Measurements from ENCODE around the gene MAGI2. TPM values are rescaled to one million over a fixed set of nuclear protein-coding genes. Genes with fewer than 3 reads are reported as not detected.
"Not testable (repeated sequence)": the region's sequence is repeated elsewhere in the genome, so short reads cannot be mapped to it uniquely, and the experiment has no call there.

Gene MAGI2
- polyA plus RNA-seq, 4 donors = 32.0 to 38.7 (median 33.7) TPM

- DNase-seq (ENCODE audit: low read depth in 4 of 4, low spot score in 2 of 4) = no peak
Measured at GRCh38 chr7:78002715-78003114, 1450.8 kb downstream of the MAGI2 start.

GRCh38 chr7:78002021-78002420 lies 1451.4 kb downstream of the MAGI2 start:
- no peak for DNase-seq (ENCODE audit: low read depth in 4 of 4, low spot score in 2 of 4)

DNA sequence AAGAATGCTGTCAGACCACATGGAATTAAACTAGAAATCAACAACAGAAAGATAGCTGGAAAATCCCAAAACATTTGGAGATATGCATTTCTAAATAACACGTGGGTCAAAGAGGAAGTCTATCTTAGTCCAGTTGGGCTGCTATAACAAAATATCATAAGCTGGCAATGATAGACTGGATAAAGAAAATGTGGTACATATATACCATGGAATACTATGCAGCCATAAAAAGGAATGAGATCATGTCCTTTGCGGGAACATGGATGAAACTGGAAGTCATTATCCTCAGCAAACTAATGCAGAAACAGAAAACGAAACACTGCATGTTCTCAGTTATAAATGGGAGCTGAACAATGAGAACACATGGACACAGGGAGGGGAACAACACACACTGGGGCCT lies 1454.3 kb downstream of the MAGI2 start:
- DNase-seq (ENCODE audit: low read depth in 4 of 4, low spot score in 2 of 4) = not testable (repeated sequence)

DNA sequence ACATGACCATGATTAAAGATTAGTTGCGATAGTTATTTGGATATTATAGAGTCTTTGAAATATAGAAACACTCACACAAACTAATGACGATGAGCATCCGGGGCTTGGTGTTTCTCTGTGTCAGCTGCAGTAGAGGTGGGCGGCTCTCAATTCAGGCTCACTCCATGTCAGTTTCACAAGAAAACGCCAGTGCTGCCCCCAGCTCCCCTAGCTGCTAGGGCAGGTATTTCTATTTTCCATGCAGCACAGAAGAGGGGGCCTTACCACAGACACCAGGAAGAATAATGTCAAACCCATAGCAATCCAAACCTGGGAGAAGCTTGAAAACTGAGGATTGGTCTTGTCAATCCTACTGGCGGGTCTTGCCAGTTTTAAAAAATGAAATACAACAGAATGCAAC lies 1457.8 kb downstream of the MAGI2 start:
- DNase-seq (ENCODE audit: low read depth in 4 of 4, low spot score in 2 of 4) = no peak

GRCh38 chr7:77993838-77994237 lies 1459.6 kb downstream of the MAGI2 start:
- DNase-seq (ENCODE audit: low read depth in 4 of 4, low spot score in 2 of 4) = no peak

- no peak for DNase-seq (ENCODE audit: low read depth in 4 of 4, low spot score in 2 of 4)
Measured at GRCh38 chr7:77991656-77992055, 1461.8 kb downstream of the MAGI2 start.

GRCh38 chr7:77989981-77990566 lies 1463.4 kb downstream of the MAGI2 start:
- no peak for DNase-seq (ENCODE audit: low read depth in 4 of 4, low spot score in 2 of 4)

DNA sequence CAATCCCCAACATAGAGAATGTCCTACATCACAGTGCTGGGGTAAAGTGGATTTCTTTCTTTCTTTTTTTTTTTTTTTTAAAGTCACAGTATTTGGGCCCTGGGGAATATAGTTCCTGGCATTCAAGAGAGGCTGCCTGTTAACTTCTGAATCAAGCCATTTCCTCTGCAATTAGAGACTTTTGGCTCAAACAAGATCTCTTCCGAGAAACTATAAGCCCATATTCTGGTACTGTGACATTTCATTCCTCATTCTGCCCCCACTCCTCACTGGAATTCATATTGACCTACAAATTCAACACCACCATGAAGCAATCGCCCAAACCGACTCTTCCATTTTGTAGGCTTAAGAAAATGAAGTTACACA lies 1467.5 kb downstream of the MAGI2 start:
- no peak for DNase-seq (ENCODE audit: low read depth in 4 of 4, low spot score in 2 of 4)

- DNase-seq (ENCODE audit: low read depth in 4 of 4, low spot score in 2 of 4) = no peak
Measured at GRCh38 chr7:77985232-77985973, 1468.1 kb downstream of the MAGI2 start.

DNA sequence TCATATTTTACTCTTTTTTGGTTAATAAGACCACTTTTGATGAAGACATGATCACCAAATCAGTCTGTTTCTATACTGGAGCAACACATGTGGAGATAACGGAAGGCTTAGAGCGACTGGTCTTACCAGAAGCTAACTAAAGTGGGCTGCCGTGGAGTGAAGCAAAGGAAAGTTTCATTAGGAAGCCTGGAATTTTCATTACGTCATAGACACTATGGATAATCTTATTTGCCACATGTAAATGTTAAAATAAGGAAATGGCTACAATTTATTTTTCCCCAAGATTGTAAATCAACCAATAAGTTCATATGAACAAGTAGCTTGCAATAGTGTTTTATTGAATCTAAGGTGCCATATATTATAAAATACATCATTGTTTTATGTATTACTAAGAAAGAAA lies 1469.5 kb downstream of the MAGI2 start:
- no peak for DNase-seq (ENCODE audit: low read depth in 4 of 4, low spot score in 2 of 4)

DNA sequence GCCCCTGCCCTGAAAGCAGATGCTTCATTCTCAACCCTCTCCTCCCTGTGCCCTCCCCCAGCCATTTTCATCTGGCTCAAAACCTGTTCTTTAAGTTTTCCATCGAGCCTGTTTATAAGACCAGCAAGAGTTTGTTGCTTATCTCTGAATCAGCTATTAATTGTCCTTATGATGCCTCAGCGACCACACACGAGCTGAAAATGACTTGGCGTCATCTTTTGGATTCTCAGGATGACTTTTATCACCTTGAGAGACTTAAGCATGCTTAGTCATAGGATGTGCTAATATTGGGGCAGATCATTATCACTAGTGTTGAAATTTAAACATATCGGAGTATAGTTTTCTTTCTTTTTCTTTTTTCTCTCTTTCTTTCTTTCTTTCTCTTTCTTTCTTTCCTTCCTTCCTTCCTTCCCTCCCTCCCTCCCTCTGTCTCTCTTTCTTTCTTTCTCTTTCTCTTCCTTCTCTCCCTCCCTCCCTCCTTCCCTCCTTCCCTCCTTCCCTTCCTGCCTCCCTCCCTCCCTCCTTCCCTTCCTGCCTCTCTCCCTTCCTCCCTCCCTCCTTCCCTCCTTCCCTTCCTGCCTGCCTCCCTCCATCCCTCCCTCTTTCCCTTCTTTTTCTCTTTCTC lies 1470.4 kb downstream of the MAGI2 start:
- no peak for DNase-seq (ENCODE audit: low read depth in 4 of 4, low spot score in 2 of 4)

DNA sequence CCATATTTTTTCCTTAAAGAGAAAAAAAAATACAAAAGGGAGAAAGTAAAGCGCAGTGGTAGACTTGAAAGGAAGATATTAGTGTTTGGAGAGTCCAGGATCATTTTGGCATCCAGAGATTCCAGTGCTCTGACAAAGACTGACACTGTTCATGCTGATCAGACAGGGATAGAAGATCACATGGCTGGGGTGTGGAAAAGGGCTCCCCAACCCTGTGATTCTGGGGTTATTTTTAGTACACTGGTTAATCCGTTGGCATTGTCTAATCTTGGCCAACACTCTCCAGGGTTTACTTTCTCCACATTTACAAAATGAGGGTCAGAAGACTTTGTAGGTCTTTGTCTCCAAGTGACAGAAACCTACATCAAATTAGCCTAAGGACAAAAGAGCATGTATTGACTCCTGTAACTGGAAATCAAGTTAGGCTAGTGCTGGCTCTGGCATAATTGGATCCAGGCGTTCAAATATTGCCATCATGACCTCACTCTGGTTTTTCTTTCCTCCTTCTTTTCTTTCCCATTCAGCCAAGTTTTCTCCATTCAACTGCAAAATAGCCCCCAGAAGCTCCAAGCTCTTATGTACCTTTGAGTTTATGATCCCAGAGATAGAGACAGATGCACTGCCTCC lies 1473.3 kb downstream of the MAGI2 start:
- DNase-seq (ENCODE audit: low read depth in 4 of 4, low spot score in 2 of 4) = no peak

DNA sequence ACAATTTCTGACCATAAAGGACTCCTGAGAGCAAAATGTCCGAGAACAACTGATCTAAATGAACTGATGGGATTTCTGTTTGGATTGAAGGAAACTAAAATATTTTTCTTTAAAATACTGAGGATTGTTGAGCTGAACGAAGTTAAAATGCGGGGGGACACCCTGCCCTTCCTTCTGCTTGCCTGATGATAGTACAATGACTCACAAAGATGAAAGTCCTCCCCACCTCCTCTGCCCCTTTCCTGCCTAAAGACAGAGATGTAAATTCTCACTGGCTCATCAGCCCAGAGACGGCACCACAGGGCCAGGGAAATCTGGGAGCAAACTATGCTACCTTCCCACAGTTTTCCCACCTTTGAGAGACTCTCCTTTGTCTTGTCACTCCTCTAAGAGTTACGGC lies 1474.2 kb downstream of the MAGI2 start:
- no peak for DNase-seq (ENCODE audit: low read depth in 4 of 4, low spot score in 2 of 4)

GRCh38 chr7:77975672-77976480 lies 1477.6 kb downstream of the MAGI2 start:
- DNase-seq (ENCODE audit: low read depth in 4 of 4, low spot score in 2 of 4) = no peak

GRCh38 chr7:77971726-77972125 lies 1481.7 kb downstream of the MAGI2 start:
- no peak for DNase-seq (ENCODE audit: low read depth in 4 of 4, low spot score in 2 of 4)

GRCh38 chr7:77967429-77967828 lies 1486.0 kb downstream of the MAGI2 start:
- no peak for DNase-seq (ENCODE audit: low read depth in 4 of 4, low spot score in 2 of 4)

Measured in left renal cortex interstitium (tissue), 4 donors.